Regular cardiac myocyte (primary cell): ENCODE results near the gene PHF14. TPM values are rescaled to one million over a fixed set of nuclear protein-coding genes. Genes with fewer than 3 reads are reported as not detected.

Source experiments
- total RNA-seq: library from RNA; depleted of rRNA; stranded (reverse); fragments of >200 nt; gene quantifications from 2 replicates; pipeline ENCODE4 v1.2.3, GENCODE V29; 2014

Gene PHF14
- 16.3 and 18.9 TPM in 2 replicates for total RNA-seq

GRCh38 chr7:10973061-10973941 lies at the start of gene PHF14:
TSS of gene PHF14 (plus strand) at chr7:10973872. CDS start at chr7:10974324, 452 bp downstream.

